ENCODE results near the gene MORN4.

MORN4 gene

GRCh38 chr10:97644936-97645335 lies 11.6 kb upstream of the MORN4 start (continued):
- TF ChIP-seq, protein P1, sequence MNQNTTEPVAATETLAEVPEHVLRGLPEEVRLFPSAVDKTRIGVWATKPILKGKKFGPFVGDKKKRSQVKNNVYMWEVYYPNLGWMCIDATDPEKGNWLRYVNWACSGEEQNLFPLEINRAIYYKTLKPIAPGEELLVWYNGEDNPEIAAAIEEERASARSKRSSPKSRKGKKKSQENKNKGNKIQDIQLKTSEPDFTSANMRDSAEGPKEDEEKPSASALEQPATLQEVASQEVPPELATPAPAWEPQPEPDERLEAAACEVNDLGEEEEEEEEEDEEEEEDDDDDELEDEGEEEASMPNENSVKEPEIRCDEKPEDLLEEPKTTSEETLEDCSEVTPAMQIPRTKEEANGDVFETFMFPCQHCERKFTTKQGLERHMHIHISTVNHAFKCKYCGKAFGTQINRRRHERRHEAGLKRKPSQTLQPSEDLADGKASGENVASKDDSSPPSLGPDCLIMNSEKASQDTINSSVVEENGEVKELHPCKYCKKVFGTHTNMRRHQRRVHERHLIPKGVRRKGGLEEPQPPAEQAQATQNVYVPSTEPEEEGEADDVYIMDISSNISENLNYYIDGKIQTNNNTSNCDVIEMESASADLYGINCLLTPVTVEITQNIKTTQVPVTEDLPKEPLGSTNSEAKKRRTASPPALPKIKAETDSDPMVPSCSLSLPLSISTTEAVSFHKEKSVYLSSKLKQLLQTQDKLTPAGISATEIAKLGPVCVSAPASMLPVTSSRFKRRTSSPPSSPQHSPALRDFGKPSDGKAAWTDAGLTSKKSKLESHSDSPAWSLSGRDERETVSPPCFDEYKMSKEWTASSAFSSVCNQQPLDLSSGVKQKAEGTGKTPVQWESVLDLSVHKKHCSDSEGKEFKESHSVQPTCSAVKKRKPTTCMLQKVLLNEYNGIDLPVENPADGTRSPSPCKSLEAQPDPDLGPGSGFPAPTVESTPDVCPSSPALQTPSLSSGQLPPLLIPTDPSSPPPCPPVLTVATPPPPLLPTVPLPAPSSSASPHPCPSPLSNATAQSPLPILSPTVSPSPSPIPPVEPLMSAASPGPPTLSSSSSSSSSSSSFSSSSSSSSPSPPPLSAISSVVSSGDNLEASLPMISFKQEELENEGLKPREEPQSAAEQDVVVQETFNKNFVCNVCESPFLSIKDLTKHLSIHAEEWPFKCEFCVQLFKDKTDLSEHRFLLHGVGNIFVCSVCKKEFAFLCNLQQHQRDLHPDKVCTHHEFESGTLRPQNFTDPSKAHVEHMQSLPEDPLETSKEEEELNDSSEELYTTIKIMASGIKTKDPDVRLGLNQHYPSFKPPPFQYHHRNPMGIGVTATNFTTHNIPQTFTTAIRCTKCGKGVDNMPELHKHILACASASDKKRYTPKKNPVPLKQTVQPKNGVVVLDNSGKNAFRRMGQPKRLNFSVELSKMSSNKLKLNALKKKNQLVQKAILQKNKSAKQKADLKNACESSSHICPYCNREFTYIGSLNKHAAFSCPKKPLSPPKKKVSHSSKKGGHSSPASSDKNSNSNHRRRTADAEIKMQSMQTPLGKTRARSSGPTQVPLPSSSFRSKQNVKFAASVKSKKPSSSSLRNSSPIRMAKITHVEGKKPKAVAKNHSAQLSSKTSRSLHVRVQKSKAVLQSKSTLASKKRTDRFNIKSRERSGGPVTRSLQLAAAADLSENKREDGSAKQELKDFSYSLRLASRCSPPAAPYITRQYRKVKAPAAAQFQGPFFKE (tag by site-specific recombination; IDR thresholded peaks at IDR 0.05; ENCODE audit: borderline replicate concordance) = no peak
- TF ChIP-seq ZSCAN5A (tag by site-specific recombination; IDR thresholded peaks at IDR 0.05) (no peak), SETDB1 (IDR thresholded peaks at IDR 0.05; ENCODE audit: insufficient read length, low read length) (no peak), ZNF239 (tag by site-specific recombination; IDR thresholded peaks at IDR 0.05) (no peak)

- Histone ChIP-seq H3K36me3 (ENCODE audit: control insufficient read depth in 2 of 2, insufficient read depth in 1 of 2, low read length in 2 of 2) (peaks cover 11 to 33% of the 10 kb centered on the region in 2 experiments), H3K9me3 (ENCODE audit: control insufficient read depth, insufficient read depth, low read depth, low read length) (no peaks in the 10 kb centered on the region), H3K4me1 (ENCODE audit: control insufficient read depth, insufficient read depth, low read length) (peaks cover 2% of the 10 kb centered on the region; the same call in 1 of the 2 replicates), H3K27ac (ENCODE audit: extremely low read depth, low read depth, low read length) (no peak overlapping the region), H3K4me3 (ENCODE audit: low read depth, low read length) (no peak overlapping the region)
- POLR2A ChIA-PET = no interaction called here
- CTCF ChIA-PET = interaction anchor here (0.8 to 1.1 kb wide), 2 partner anchors 11 to 237 kb away, joined by 3 read pairs; no protein-coding TSS in a partner anchor
- TF ChIP-seq ZNF639 (tag by site-specific recombination; IDR thresholded peaks at IDR 0.05) (no peak), ZNF133 (tag by site-specific recombination; IDR thresholded peaks at IDR 0.05) (no peak), PRDM4 (tag by site-specific recombination; IDR thresholded peaks at IDR 0.05) (no peak), ZNF132 (tag by site-specific recombination; IDR thresholded peaks at IDR 0.05; ENCODE audit: borderline replicate concordance) (no peak), ZNF394 (tag by site-specific recombination; IDR thresholded peaks at IDR 0.05; ENCODE audit: borderline replicate concordance) (no peak), ZNF585B (tag by site-specific recombination; IDR thresholded peaks at IDR 0.05) (no peak), ZNF571 (tag by site-specific recombination; IDR thresholded peaks at IDR 0.05) (no peak), ZNF530 (tag by site-specific recombination; IDR thresholded peaks at IDR 0.05; ENCODE audit: low read depth) (no peak), ZNF202 (tag by site-specific recombination; IDR thresholded peaks at IDR 0.05; ENCODE audit: borderline replicate concordance) (no peak), BCL11A (tag by site-specific recombination; IDR thresholded peaks at IDR 0.05; ENCODE audit: low read depth) (no peak), REST (tag by site-specific recombination; IDR thresholded peaks at IDR 0.05) (no peak), ZSCAN18 (tag by site-specific recombination; IDR thresholded peaks at IDR 0.05) (no peak), GLI2 (tag by site-specific recombination; IDR thresholded peaks at IDR 0.05; ENCODE audit: borderline replicate concordance, low read depth) (no peak)
These were observed 10.2 kb upstream of the MORN4 start for GRCh38 chr10:97643441-97643985.
